GM18502 (cell line): ENCODE results near the gene NRGN.

Source experiments
- ATAC-seq: cut with Tn5 transposase; IDR thresholded peaks from one replicate; pipeline ENCODE4 v1.9.1; 2021; ENCODE audit warnings: mild to moderate bottlenecking; ENCODE audit not compliant: unreplicated experiment, poor library complexity

Gene NRGN

DNA sequence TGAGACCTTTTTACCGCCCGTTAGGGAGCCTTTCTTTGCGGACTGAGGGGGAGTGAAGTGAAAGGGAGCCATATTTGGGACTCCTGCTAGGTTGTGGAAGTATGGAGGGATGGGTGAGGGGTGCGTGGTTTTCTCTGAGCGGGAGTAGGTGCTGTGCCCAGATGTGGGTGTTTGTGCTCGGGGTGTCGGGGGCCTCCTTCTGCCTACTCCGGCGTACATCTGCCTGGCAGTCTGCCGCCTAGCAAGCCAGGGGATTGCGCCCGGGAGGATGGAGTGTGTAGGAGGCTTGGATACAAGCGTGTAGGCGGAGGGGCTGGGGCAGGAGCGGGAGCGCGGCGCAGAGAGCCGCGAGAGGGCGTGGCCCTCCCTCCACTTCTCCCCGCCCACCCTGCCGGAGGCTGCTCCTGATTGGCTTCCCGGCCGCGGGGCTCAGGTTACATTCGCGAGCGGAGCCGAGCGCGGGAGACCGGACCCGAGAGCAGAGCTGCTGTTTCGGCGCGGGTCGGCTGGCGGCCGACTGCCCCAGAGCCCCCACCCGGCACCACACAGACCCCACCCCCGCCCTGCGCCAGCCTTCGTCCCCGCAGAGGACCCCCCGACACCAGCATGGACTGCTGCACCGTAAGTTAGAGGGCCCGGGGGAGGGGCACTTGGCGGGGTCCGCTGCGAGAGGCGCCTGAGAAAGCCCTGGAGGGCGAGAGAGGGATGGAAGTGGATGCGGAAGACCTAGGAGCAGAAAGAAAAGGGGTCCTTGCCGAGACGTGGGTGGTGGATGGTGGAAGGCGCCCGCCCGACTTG, at the start of gene NRGN:
TSS of gene NRGN (plus strand) at position 464 of the 798 bp plus-strand sequence. CDS start at position 607, 143 bp downstream.
- ATAC-seq = peak; percentile 99

DNA sequence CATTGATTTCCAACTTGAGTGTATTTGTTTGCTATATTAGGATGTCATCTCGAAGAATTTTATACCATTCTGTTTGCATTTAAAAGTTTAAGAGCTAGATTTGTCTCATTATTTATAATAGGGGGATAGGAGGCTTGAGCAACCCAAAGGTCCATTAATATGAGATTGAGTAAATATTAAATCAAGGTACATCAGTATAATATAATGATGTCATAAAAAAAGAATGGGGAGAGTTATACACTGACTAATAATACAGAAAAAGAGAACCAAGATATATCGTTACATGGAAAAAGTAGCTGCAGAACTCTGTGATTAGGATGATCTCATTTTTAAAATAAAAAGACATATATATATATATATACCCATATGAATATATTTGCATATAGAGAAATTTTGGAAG, 46.6 kb upstream of the NRGN start:
- ATAC-seq = no peak

DNA sequence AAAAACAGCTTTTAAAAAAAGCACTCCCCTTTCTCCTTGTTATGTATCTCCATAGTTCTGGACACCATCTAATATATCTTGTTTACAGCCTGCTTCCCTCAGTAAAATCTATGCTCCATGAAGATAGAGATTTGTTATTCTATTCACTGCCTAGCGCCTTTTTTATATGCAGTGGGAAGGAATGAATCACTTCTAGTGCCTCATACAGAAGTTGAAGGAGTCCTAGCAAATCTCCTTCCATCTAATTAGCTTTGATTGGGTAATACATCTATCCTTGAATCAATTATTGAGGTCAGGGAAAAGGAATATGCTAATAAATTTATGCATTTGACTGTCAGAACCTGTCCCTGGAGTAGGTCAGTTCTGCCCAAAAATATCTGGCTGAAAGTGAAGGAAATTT, 40.2 kb upstream of the NRGN start:
- ATAC-seq = no peak

DNA sequence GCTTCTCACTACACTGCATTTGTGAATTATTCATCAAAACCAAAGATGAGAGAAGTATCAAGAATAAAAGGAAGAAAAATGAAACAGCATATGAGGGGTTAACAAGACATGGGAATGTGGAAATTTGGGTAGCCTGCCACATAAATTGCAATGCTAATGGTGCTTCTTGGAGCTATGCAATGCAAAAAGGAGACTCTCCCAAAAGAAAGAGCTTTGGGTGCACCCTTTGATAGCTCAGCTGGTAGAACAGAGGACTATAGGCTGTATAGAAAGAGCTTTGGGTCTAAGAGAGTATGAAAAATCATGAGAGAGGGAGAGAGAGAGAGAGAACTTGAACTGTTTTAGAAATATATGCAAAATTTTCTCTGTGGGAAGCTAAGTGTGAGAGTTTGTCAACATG, 39.7 kb upstream of the NRGN start:
- ATAC-seq = no peak

DNA sequence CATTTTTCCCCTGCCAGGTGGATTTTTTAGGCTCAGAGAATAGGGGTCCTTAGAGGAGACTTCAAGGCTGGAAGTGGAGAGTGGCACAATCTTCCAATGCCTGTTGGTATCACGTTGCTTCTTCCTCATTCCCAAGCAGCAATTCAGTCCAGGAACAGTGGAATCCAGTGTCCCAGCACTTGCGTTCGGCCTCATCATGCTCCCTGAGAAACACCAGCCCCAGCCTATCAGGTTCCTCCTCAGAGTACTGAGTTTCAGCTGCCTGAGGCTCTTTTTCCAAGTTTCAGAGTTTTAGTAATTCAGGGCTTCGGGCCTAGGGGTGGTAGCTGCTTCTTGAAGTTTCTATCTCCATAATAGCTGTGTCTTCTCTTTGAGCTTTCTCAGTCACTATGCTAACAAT, 31.9 kb upstream of the NRGN start:
- no peak for ATAC-seq

DNA sequence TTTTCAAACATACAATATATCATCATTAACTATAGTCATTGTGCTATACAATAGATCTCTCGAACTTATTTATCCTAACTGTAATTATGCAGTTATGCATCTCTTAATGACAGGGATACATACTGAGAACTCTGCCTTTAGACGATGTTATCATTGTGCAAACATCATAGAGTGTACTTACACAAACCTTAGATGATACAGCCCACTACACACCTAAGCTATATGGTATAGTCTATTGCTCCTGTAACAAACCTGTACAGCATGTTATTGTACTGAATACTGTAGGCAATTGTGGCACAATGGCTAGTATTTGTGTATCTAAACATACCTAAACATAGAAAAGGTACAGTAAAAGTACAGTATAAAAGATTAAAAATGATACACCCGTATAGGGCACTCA, 27.4 kb upstream of the NRGN start:
- no peak for ATAC-seq

DNA sequence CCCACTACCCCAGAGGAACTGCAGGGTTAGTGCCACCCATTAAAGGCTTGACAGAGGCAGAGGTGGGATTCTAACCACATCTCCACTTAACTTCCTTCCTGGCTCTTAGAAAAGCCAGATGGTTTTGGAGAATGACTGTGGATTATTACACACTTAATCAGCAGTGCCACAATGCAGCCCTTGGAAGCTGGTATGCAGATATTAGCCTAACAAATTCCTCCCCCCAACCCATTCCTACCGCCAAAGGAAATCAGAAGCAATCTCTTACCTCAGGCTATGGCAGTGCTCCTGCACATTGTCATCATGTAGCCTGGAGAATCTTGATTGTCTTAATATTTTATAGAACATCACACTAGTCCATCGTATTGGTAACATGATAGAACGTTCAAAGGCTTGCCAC, 23.2 kb upstream of the NRGN start:
- ATAC-seq = no peak

DNA sequence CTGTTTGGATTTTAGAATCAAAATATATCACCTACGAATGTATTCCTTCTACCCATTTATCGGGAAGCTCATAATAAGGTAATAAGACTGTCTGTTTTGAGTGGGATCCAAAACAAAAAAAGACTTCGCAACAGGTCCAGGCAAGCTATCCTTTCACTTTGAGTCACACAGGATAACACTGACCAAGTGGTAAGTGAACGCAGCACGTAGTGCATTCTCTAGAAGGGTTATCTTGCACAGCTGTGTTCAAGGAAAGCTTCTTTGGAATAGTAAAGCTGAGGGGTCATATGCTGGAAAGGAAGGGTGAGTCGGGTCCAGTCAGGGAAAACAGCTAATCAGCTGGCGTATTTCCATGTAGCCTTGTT, 22.3 kb upstream of the NRGN start:
- ATAC-seq = peak; percentile 59

DNA sequence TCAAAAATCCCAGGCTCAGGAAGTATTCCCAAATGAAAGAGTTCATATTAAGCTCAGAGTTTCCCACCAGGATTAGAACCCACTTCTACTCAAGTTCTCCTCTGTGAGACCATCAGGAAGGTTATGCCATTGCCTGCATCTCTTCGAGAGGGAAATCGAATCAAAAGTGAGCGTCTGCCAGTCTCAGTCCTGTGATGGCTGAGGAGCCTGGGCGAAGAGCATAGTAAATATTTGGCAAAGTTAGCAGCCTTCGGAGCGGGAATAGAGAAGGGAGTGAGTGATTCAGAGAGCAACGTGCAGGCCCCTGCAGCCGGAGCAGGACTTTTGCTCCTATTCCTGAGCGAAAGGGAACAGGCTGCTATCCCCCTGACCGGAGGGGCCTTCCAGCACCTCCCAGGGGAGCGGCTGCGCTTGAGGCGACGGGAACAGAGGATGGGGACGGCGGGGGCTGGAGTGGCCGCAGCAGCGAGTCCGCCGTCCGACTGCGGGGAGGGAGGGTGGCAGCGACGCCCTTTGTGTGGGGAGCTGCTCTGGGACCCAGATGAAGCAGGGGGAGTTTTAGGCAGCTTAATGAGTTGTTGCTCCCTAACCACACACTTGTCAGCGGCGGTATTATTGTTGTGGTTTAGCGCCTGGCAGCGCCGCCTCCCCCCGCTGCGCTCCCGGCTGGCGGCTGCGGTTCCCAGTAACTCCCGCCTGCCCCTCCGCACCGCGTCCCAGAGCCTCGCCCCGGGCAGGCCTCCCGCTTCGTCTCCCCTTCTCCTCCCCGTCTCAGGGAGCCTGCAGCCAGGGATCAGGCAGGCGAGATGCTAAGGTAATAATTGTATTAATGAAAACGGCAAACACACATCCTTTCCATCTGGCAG, 21.7 kb upstream of the NRGN start:
- no peak for ATAC-seq

DNA sequence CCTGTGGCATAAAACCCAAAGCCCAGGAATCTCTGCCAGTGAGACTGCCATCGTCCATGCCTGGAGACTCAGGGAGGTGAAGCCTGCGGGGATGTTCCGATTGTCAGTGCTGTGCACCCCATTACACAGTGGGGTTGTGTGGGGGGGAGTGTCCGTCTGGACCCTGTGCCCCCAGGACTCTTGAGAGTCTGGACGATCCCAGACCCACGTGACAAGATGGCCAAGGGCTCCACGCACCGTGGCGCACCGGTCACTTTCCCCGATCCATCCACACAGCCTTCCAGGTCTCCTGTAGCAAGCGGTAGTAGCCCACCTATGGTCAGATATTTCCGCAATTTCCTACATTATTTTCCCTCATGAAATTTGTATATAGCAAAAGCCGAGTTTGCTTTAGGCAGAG, 20.9 kb upstream of the NRGN start:
- no peak for ATAC-seq

DNA sequence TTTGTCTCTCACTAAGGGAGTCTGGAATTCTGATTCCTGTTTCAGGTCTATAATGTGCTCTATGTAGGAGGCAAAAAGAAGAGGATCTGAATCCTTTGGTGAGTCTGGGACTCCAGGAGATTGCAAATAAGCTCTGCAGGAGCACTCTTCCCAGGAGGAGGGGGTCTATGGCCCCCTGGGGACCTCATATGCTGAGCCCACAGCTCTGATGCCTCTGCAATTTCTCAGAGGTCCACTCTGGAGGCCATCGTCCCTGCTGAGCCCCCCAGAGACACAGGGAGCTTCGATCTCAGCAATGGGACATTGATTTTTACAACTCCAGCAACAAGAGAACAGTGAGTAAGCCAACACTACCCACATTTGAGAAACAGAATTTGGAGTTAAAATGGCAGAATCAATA, 20.2 kb upstream of the NRGN start:
- no peak for ATAC-seq

DNA sequence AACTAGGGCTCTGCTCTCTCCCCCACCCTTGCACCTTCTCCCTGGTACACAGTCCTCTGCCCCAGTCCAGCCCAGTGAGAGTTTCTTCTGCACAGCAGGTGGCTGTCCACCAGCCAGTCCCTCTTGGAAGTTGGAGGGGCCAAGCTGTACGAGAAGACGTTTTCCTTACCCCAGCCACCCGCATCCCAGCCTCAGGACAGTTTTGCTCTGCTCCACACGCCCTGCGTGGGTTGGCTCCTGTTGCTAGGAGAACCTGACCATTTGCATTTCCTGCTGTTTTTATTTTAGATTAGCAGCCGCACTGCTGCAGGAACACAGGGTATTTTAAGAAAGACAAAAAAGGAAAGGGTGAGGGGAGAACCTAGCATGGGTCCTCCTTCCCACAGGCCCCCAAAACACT, 17.6 kb upstream of the NRGN start:
- no peak for ATAC-seq

DNA sequence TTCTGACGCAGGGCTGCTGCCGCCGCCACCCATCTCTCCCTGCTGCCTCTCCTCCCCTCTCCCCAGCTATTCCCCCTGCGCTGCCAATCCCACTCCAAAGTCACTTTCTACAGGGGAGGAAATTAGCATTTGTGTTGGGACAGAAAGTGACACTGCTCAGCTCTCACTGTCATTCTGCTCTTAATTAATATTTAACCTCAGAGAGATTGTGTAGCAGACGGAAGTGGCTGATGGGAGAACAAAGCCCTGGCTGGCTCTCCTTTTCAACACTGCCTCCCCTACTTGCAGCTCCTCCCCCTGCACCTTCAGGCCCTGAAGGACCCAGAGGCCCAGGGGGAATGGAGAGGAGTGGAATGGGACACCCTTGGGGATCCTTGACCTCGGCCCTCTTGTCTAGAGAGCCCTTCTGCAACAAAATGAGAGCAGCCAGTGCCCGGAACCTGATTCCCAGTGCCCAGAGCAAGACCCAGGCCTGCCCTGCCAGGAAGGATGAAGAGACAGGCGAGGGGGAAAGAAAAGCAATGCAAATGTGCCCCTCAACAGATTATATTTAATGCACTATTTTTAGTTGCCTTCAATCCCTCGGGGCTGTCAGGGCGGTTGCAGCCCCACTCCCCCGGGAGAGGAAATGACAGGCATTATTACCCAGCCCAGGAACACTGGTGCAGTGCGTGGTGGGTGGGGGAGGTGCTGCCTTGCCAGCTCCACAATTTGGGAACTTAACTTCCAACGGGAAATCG, 14.6 kb upstream of the NRGN start:
- peak; percentile 85 for ATAC-seq

DNA sequence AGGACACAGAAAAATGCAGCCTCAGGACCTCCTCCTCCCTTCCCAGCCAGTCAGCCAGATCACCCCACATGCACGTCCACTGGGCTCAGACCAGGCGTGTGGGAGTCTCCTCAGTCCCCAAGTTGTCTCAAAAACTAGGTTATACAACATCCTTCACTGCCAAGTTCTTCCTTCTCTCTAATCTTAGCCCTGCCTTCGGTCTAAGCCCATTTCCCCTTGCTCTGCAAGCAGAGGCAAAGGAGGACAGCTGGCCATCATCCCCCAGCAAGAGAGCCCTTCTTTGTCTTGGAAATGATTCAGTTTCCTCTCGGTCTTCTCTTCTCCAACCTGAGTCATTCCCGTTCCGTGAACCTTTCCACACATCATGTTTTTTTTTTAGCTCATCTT, 14.0 kb upstream of the NRGN start:
- no peak for ATAC-seq

DNA sequence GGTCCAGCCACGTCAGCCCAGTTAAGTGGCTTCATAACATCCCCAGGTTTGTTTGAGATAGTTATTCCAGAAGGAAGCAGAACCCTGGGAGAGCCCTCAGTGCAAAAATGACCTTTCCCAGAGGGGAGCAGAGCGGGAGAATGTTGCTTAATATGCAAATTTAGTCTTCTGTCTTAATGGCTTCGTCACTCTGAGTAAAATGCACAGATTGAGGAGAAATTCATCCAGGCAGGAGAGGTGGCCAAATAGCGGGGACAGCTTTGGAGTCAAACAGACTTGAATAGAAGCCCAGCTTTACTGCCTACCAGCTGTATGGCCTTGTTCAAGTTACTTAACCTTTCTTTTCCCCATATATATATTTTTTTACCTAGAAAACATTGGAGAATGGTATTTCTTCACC, 12.3 kb upstream of the NRGN start:
- no peak for ATAC-seq

DNA sequence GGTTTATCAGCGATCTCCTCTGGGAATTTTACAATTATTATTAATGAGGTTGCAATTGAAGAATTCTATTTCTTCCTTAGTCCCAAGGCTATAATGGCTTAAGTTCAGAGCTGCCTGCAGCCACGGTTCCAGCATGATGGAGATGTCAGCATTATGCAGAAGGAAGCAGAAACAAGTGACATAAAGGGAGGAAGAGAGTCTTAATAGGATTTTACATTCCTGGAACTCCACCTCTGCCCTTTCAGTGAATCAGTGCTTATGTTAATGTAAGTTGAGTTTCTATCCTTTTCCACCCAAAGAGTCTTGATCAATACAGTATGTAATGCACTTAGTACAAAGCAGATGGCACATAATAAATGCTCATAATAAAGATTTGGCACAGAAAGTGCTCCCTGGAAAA, 11.6 kb upstream of the NRGN start:
- no peak for ATAC-seq

DNA sequence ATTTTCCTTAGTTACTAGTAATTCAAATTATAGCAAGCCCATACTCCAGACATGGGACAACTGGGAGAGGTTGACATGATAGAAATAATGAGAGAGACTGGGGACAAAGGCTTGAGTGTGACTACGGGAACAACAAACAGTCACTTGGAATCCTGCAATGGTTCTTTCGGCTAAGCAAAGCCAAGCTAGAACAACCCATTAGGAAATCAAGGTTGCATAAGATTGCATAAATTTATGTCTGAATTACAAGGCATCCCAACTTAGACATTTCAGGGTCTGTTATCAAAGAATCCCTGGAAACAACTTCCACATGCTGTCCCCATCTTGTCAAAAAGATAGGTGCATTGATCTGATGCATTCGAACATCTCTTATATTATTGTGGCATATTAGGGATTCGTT, 10.2 kb upstream of the NRGN start:
- ATAC-seq = no peak

DNA sequence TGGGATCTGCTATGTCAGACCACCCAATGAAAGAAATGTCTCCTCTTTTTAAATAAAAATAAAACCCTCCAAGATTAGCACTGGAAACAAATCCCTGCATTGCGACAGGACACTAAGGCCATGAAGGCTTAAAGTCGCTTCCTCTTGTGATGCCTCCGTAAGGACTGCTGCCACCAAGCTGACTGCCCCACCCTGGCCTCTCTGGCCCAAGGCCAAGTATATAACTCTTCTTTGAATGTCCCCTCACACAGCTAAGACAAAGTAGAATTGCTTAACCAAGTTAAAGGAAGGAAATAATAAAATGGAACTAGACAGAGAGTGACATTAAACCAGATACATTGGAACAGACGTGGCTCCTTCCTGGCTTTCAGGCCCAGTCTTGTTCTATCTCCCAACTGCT, 7.5 kb upstream of the NRGN start:
- ATAC-seq = no peak

DNA sequence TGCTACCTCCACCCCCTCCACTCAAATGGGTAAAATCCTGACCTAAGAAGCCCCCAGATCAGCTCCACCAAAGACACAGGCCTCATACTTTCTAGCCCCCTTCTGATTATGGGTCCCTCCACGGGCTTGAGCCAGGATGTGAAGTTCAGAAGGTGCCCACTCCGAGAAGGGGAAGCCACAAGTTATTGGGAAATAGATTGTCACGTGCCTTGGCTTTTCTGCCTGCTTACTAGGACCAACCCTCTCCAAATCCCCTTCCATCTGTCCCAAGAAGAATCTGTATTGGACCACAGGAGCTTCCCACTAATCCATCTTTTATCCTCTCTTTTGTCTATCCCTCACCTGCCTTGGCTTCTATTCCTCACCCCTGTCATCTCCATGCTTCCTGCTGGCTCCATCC, 3.0 kb upstream of the NRGN start:
- ATAC-seq = no peak

DNA sequence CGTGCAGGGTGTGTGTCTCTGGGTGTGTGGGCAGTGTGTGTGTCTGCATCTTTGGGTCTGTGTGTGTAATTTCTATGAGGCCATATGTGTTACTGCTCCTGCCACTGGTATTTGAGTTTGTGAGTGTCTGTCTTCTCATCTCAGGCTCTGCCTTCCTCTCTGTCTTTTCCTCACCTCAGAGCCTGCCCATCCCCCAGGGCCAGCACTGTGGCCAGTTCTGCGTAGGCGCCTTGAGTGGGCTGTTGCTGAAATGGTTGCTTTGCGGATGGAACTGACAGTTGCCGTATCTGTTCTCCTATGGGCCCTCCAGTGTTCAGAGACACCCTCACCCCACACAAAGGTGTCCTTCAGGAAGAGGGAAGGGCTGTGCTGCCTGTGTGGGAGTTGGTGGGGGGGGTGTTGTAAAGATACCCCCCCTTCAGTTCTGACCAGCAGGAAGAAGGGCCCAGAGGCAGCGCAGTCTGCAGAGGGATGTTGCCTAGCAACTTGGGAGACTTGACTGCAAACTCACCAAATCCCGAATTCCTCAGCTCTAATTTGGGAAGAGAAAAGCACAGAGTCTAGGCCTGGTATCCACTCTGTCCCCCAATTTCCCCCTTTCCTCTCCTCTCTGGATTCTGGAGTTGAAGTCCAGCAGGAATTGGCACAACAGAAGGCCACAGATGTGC, 2.0 kb upstream of the NRGN start:
- no peak for ATAC-seq
